ENCODE measurements around the gene RFX4. TPM values are rescaled to one million over a fixed set of nuclear protein-coding genes. Genes with fewer than 3 reads are reported as not detected.

Gene RFX4
- total and polyA plus RNA-seq, 2 of the 8 experiments (the other 6 are each of a cell fraction or from before 2014, with no cell fraction given): 0.06 TPM; not detected in 1

DNA sequence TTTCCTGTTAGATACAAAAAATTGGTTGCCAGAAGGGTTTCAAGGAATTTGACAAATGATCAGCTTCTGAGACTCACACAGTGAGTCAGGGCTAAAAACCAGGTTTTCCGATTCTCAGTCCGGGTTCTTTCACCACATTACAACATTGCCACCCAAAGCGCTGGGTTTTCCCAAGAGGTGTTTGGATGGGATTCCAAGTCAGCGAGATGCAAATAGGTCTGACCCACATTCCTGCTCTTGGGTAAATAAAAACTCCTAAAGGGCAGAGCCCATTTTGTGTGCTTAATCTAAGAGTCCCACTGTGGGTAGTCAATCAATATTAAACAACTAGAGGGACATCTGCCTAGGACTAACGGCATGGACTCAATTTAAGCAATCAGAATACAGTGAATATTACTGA, 186.3 kb downstream of the RFX4 start:
- ChIA-PET CTCF (ENCODE audit: partially characterized antibody) (interaction anchor here (1.1 to 1.4 kb wide), 2 partner anchors 11 to 13 kb away, joined by 3 to 5 read pairs; no protein-coding TSS in a partner anchor), POLR2A (ENCODE audit: partially characterized antibody) (interaction anchor here (0.7 to 1.7 kb wide), 3 partner anchors 11 to 31 kb away, joined by 3 to 4 read pairs (median 4); no protein-coding TSS in a partner anchor)
- H3K9me3 ChIP-seq (ENCODE audit: insufficient read depth in 2 of 2, low read depth in 1 of 2, low read length in 1 of 2): no peaks in the 10 kb centered on the region
- H3K4me1 ChIP-seq (replicated peaks in 1 of 4; ENCODE audit: control insufficient read depth in 3 of 4, insufficient read depth in 4 of 4, low read length in 3 of 4): peaks cover 13 to 32% (median 25%) of the 10 kb centered on the region in 4 experiments; a peak in 6 of 7 replicates
- no peak overlapping the region for H2AFZ ChIP-seq (ENCODE audit: low read length)
- H3K79me2 ChIP-seq (ENCODE audit: control insufficient read depth in 1 of 2, insufficient read depth in 2 of 2, low read length in 2 of 2): no peaks in the 10 kb centered on the region
- H2BK5ac ChIP-seq (ENCODE audit: low read depth, low read length): peak overlapping the region; percentile 83; the same call in 1 of the 2 replicates
- H4K20me1 ChIP-seq (replicated peaks in 1 of 2; ENCODE audit: control insufficient read depth in 1 of 2, insufficient read depth in 2 of 2, low read length in 2 of 2): no peaks in the 10 kb centered on the region
- H3K23me2 ChIP-seq (ENCODE audit: low read depth, low read length): peaks cover 2% of the 10 kb centered on the region; the same call in 1 of the 2 replicates
- no peak overlapping the region for H2BK20ac ChIP-seq (ENCODE audit: low read length)
- no peak overlapping the region; the same call in 1 of the 2 replicates for H2BK12ac ChIP-seq (ENCODE audit: low read depth, low read length)
- H2BK15ac ChIP-seq (ENCODE audit: low read length): no peak overlapping the region
- H3K36me3 ChIP-seq (ENCODE audit: control insufficient read depth in 2 of 4, insufficient read depth in 4 of 4, low read length in 3 of 4): no peaks in the 10 kb centered on the region
- no peak overlapping the region for H3K18ac ChIP-seq (ENCODE audit: extremely low read depth, low read length)
- H4K91ac ChIP-seq (replicated peaks; ENCODE audit: insufficient read length, low read length): peak overlapping the region; percentile 70
- H3K4me3 ChIP-seq (ENCODE audit: extremely low read depth in 1 of 4, insufficient read depth in 2 of 4, low read depth in 3 of 4, low read length in 4 of 4): peak overlapping the region in 1 of 4 experiments; percentile 44; a peak in 2 of 8 replicates
- H3K4me2 ChIP-seq (ENCODE audit: insufficient read depth in 1 of 2, low read depth in 2 of 2, low read length in 2 of 2): peak overlapping the region; percentile 69
- peak; percentile 75 for FAIRE-seq
- no peak overlapping the region for H3K23ac ChIP-seq (ENCODE audit: insufficient read length)
- H2AK5ac ChIP-seq (ENCODE audit: low read depth, low read length): no peak overlapping the region
- H3K4ac ChIP-seq (replicated peaks; ENCODE audit: insufficient read length, low read depth, low read length): peak overlapping the region; percentile 11
- H3K56ac ChIP-seq (replicated peaks; ENCODE audit: insufficient read length, low read depth, low read length): no peak overlapping the region
- H3K27ac ChIP-seq (ENCODE audit: low read depth, low read length): peak overlapping the region; percentile 43; the same call in 1 of the 2 replicates
- no peaks in the 10 kb centered on the region for H3K79me1 ChIP-seq (ENCODE audit: low read depth, low read length)
- peak overlapping the region; percentile 81 for H2BK120ac ChIP-seq (replicated peaks; ENCODE audit: low read depth, low read length)
- H4K5ac ChIP-seq (ENCODE audit: insufficient read length, low read depth, low read length): peak overlapping the region; percentile 82
- no peak overlapping the region for H3K14ac ChIP-seq (ENCODE audit: insufficient read length)
- no peak overlapping the region for H3K9ac ChIP-seq (replicated peaks in 1 of 4; ENCODE audit: extremely low read depth in 1 of 4, low read depth in 3 of 4, low read length in 3 of 4)
- no peaks in the 10 kb centered on the region for H3K27me3 ChIP-seq (replicated peaks in 1 of 4; ENCODE audit: control insufficient read depth in 3 of 4, extremely low read depth in 1 of 4, insufficient read depth in 3 of 4, low read length in 3 of 4)
- H4K8ac ChIP-seq (ENCODE audit: extremely low read depth, insufficient read depth, low read length): no peak overlapping the region
- peak; percentile 29 to 46 for DNase-seq (ENCODE audit: low read depth in 1 of 2, low spot score in 2 of 2)
- WGBS, 2 experiments (ENCODE audit: extremely low coverage in 1 of 2, insufficient coverage in 1 of 2, insufficient read length in 1 of 2, insufficient replicate concordance in 2 of 2, low coverage in 1 of 2, low lambda C conversion rate in 2 of 2, missing lambda C conversion rate in 1 of 2): 8% methylated on average over 5 of the region's 5 CpGs; no CpG with 5 or more reads in 1 of the 2 experiments
- TF ChIP-seq EZH2 (IDR thresholded peaks at IDR 0.05; ENCODE audit: low read depth, low read length, severe bottlenecking) (no peak), TCF12 (IDR thresholded peaks at IDR 0.05; ENCODE audit: low read depth, low read length) (no peak), SP1 (IDR thresholded peaks at IDR 0.05; ENCODE audit: low read depth, low read length) (peak; percentile 76), TEAD4 (IDR thresholded peaks at IDR 0.05; ENCODE audit: low read depth, low read length) (peak; percentile 80), TAF1 (IDR thresholded peaks at IDR 0.05; ENCODE audit: low read depth, low read length) (0 out of 2 replicates have a peak, but pooled peaks have one; percentile 31), NANOG (IDR thresholded peaks at IDR 0.05; ENCODE audit: insufficient read depth, low read depth, low read length, poor library complexity, severe bottlenecking) (no peak), CTBP2 (IDR thresholded peaks at IDR 0.05; ENCODE audit: borderline replicate concordance, insufficient read depth, insufficient read length, low read length) (no peak), KDM4A (IDR thresholded peaks at IDR 0.05; ENCODE audit: low read depth, low read length, severe bottlenecking) (no peak), SUZ12 (IDR thresholded peaks at IDR 0.05; ENCODE audit: low read length) (no peak), BACH1 (IDR thresholded peaks at IDR 0.05; ENCODE audit: low read length) (0 out of 2 replicates have a peak, but pooled peaks have one; percentile 35), GTF2F1 (IDR thresholded peaks at IDR 0.05; ENCODE audit: borderline replicate concordance, low read depth, low read length) (no peak)
- TF ChIP-seq, protein P1, sequence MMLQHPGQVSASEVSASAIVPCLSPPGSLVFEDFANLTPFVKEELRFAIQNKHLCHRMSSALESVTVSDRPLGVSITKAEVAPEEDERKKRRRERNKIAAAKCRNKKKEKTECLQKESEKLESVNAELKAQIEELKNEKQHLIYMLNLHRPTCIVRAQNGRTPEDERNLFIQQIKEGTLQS (IDR thresholded peaks at IDR 0.05; ENCODE audit: insufficient read depth, low read depth, low read length): no peak
